DMS114 treated with DMSO at 0.1 percent for 48 hours (cell line): ENCODE data around the gene ZNF322.

Experiments used
- DNase-seq: peaks from one replicate; lab custom pipeline; 2025; ENCODE audit not compliant: unreplicated experiment; lab: John Stamatoyannopoulos, UW

ZNF322 gene

DNA sequence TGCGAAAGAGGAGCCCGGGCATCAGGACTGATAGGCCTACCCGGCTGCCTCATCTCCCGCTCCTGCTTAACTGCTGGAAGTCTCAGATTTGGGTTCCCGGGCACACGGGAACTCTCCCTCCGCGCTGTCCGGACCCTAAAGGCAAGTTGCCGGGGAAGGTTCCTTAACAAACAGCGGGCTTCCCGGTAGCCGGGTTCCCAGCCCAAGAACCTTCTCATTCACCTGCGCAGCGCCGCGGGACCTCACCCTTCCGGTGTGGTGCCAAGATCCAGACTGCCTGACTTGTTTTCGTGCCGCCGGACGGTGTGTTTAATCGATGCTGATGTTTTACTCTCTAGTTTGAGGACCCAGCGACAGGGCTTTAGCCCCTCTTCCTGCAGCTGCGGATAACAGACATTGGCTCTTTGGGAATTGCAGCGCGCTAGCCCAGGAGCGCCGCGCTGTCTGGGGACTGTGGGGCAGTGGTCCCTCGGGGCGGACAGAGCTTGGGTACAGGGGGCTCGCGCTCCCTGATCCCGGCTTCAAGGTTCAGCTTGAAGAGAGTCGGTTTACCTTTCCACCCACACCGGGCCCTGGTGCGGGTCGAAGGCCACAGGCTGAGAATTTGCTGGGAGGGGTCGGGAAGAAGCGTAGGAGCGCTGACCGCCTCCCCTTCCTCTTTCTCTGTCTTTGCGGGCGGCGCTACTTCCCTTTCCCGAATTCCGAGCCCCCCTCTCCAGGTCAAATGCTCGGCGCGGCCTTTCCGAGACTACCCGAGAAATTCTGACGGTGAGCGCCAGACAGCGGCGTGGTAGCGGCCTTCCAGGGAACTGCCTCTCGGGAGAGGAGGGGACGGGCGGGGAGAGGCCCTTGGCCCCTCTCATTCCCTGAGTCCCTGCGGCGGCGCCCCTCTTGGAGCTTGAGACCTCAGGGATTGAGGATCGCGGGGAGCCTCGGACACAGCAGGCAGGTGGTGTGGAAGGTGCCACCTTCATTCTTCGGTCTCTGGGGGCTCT lies 45.6 kb downstream of the ZNF322 start:
- DNase-seq, result no peak

DNA sequence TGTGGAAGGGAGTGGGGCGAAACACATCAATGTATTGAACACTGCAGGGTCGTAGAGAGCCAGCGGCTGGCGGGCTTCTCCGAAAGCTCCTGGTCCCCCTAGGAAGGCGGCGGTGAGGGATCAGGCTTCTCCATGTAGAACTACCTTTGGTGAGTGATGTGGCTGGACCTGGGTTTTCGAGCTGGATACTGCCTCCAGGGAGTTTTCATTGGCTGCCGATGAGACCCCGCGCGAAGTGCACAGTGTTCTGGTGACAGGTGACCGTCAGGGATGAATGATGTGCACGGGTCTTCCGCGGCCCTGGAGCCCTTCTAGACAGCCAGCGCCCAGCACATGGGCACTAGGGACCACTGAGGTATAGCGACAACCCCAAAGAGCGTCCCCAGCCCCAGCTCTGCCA lies 46.3 kb downstream of the ZNF322 start:
- DNase-seq, result no peak

DNA sequence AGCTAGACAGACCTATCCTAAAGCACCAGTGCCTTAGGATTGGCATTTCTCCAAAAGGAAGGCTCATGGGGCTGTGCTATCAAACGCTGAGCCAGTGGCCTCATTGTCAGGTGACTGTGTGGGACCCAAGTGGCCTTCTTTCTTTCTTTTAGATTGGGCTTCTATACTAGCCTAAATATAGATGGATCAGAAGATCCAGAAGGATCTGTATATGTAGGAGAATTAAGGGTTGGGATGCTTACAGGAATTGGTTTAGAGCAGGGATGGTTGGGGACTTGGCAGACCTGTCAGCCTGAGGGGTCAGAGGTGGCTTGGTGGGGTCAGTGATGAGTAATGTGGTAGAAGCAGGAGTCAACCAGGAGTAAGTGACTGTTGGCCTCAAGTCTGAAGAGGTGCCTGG lies 47.9 kb downstream of the ZNF322 start:
- no peak for DNase-seq

DNA sequence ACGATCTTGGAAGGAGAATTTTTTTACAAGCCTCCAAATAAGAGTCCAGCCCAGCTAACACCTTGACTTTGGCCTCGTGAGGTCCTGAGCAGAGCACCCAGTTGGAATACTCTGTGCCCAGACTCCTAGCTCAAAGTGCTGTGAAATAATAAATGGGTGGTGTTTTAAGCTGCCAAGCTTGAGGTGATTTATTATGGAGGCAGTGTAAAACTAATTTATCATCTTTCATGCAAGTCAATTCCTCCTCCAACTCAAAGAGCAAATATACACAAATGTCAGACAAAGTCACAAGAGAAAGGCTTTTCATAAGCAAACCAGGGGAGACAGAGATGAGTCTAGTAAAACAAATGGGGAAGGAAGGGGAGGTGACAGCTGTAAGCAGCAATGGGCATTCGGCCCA lies 50.1 kb downstream of the ZNF322 start:
- DNase-seq, result no peak

DNA sequence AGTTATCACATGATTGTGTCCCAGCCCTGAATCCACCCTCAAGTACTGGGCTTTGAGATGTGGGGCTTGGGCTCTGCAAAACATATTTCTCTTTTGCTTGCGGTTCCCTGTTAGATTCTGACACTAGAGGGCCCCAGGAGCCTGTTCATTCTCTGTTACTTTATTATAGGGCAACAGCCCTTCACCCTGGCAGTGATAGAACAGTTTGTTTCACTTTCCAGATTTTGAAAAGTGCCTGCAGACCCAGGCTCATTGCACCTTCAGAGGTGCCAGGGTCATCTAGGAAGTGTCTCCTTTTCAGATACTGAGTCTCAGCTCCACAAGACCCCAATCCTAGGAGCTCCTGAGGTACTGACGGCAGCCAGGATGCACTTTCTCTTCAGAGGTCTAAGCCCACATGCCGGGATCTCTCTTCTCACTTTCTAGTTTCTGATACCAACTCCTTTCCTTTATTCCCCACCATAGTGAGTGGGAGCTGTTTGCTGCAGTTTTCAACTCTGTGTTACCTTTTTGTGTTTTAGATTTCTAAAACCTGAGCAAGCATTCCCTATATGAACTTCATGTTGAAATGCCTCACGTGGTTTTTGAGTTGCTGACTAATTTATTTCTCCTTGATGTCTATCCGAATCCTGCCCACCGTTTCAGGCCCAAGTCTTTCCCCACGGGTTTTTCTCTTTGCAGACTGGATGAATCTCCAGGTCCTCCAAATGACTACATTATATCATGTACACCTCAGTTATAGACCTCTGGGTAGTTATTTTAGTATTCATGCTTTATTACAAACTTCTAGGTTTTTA lies 51.9 kb downstream of the ZNF322 start:
- peak; percentile 86 for DNase-seq

DNA sequence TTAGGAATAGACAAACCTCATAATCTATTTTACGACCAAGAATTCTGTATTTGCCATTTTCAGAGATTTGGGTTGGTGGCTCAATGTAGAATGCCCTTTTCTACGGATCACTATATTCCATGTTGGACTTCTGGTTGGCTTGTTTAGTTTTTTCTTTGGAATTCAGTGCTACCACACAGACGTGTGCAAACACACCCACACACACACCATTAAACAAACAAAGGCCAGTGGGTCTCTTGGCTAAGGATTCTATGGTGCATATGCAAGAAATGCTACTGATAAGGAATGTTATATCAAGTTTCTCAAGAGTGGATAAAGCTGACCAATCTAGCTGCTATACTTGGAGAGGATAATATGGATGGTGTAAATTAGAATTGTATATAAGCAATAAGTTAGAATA lies 54.7 kb downstream of the ZNF322 start:
- no peak for DNase-seq

DNA sequence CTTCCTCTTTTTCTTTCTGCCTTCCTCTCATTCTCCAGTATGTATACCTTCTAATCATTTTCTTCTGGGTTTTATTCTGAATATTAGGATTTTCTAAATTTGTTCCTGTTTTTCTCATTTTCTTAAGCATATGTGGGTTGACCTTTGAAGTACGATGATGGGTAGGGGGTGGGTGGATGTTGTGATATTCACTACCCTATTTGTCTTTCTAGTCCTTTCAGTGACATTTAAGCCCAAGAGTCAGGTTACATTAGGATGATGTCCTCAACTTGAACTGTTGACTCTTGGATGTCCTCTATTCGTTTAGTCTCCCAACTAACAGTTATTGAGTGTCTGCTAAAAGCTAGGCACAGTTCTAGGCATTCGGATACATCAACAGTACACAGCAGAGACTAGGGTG lies 55.5 kb downstream of the ZNF322 start:
- DNase-seq, result no peak

DNA sequence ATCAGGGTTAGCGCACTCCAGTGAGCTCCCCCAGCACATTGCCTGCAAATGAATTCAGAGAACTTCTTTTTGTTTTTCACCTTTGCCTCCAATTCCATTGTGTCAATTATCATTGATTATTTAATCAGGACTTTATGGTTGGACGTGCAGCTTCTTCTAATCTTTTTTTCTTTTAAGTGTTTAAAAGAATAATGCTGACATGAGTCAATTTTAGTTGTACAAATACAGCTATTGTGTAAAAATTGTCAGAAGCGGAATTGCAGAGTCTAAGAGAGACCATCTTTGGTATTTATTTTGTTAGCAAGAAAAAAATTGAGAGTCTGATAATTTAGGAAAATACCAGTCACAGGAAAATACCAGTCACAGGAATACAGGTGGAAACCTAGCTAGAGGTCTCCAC lies 57.3 kb downstream of the ZNF322 start:
- no peak for DNase-seq

DNA sequence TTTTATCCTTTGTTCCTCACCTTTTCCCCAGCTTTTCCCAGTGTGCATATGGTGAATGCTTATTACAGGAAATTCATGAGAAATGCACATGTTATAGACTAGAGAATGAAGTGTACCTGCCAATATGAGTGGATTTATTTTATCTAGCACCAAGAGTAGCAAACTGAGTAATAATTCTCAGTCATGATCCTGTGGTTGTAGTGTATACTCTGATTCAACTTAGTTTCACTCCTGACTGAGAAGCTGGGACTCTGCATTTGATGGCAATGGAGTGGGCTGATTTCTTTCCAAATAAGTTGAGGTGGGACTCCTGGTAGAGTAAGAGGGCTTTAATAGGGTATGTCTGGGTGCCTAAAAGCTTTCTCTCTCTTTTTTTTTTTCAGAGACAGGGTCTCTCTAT lies 58.8 kb downstream of the ZNF322 start:
- DNase-seq, result no peak

DNA sequence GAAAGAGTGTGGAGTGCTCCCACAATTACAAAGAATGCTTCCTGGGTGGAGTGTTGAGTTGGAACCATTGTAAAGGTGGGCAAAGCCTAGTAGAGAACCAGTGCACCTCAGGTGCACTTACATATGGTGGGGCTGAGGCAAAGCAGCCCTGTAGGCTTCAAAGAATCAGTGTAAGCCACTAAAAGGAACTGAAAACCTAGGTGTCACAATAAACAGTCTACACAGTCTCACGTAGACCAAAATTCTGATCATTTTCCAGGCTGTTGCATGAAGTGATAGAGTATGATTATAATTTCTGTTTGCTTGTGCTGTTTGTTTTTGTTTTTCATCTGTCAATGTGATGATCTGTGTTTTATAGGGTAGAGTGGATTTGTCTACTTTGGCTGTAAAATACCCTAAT lies 60.0 kb downstream of the ZNF322 start:
- no peak for DNase-seq

DNA sequence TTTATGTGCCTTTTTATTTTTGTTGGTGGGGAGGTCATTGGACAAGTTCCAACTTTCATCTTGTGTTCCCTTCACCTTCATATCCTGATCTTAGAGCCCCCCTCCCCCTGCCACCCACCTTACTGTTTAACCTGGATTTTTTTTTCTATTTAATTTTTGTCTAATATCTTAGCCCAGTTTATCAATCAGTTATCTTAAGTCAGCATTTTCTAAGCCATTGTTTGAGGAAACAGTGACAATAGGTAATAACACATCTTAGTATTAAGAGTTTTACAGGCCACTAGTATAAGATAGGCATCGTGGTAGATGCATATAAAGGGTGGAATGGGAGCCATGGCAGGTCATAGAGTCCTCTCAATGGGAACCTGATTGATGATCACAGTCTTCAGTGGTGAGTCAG lies 60.4 kb downstream of the ZNF322 start:
- no peak for DNase-seq

DNA sequence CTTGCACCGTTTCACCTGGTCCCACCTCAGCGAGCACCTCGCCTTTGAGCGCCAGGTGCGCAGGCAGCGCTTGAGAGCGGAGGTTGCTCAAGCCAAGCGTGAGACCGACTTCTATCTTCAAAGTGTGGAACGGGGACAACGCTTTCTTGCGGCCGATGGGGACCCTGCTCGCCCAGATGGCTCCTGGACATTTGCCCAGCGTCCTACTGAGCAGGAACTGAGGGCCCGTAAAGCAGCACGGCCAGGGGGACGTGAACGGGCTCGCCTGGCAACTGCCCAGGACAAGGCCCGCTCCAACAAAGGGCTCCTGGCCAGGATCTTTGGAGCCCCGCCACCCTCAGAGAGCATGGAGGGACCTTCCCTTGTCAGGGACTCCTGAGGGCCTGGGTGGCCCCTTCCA lies 61.3 kb downstream of the ZNF322 start:
- no peak for DNase-seq

DNA sequence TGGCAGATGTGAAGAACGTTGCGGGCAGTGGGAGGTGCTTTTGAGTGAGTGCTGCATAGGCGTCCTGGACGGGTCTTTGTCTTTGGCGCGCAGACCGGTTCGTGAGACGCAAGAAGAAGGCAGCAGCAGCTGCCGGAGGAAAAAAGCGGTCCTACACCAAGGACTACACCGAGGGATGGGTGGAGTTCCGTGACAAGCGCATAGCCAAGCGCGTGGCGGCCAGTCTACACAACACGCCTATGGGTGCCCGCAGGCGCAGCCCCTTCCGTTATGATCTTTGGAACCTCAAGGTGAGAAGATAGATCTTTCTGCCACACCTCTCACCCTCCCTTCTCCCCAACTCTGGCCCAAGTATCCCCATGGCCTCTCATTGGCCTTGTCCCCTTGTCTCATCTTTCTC lies 61.7 kb downstream of the ZNF322 start:
- DNase-seq, result no peak

DNA sequence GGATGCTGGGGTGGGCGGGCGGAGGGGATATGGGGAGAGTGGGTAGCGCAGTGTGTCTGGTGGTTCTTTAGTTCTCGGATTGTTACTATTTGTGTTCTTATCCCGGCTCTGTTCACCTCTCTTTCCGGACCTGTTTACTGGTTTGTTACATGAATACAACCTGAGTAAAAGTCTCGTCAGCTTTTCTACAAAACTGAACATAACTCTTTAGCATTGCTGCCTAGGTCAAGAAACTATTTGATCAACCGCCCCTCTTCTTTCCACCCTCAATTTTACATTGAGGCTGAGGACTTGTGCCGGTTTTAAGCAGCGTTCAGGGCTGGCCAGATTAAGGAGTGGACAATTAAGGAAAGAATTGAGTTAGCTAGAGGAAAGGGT lies 62.2 kb downstream of the ZNF322 start:
- no peak for DNase-seq

DNA sequence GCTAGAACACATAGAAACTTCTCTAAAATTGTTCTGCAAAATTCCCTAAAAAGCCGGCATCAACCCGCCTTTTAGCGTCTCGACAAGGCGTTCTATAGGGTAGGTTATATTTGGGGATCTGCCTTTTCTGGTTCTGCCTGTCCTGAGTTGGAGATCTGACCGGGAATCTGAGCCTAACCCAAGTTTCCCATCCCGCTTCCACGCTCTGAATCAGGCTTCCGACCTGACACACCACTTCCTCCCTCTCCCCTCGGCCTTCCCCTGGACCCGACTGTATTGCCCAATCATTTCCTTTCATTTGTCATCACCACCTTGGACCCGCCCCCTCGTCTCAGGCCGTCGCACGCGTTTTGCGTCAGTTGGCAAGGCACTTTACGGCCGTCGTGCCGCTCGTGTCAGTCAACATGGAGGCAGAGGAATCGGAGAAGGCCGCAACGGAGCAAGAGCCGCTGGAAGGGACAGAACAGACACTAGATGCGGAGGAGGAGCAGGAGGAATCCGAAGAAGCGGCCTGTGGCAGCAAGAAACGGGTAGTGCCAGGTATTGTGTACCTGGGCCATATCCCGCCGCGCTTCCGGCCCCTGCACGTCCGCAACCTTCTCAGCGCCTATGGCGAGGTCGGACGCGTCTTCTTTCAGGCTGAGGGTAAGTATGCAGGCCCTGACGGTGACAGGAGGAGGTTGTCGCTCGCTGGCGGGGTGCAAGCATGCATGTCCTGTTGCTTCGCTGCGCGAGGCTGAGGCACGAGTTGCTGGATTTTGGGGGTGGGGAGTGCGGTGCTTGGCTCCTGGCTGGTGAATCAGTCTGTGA lies 62.8 kb downstream of the ZNF322 start, which contains the start of gene ABT1:
ABT1 (plus strand) TSS at position 375 of the 810 bp plus-strand sequence; CDS start at position 405, 30 bp downstream.
- DNase-seq, result peak; percentile 99

DNA sequence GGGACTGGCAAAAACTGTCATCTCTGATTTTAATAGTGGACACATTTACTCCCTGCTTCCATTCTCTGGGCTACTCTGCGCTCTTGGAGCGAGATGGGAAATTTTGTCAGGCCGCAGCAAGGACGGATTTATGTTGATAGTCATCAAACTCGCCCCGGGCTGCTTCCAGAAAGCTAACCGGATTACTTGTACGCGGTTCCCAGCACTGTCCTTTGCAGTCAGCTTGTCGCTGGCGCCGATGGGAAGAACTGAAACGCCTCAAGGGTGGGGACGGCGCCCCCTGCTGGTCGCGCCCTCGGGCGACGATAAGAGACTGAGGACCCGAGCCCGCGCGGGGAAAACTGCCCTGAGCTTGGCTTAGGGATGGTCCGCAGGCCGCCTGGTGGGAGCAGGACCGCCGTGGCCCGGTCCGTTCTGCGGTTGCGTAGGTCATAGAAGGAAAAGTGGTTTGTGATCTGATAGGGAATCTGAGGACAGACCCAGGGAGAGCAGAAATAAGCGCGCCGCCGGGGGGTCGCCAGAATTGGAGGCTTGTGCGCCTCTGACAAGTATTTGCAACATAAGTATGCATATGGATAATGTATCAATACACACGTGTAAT lies 63.8 kb downstream of the ZNF322 start:
- DNase-seq, result peak; percentile 87

DNA sequence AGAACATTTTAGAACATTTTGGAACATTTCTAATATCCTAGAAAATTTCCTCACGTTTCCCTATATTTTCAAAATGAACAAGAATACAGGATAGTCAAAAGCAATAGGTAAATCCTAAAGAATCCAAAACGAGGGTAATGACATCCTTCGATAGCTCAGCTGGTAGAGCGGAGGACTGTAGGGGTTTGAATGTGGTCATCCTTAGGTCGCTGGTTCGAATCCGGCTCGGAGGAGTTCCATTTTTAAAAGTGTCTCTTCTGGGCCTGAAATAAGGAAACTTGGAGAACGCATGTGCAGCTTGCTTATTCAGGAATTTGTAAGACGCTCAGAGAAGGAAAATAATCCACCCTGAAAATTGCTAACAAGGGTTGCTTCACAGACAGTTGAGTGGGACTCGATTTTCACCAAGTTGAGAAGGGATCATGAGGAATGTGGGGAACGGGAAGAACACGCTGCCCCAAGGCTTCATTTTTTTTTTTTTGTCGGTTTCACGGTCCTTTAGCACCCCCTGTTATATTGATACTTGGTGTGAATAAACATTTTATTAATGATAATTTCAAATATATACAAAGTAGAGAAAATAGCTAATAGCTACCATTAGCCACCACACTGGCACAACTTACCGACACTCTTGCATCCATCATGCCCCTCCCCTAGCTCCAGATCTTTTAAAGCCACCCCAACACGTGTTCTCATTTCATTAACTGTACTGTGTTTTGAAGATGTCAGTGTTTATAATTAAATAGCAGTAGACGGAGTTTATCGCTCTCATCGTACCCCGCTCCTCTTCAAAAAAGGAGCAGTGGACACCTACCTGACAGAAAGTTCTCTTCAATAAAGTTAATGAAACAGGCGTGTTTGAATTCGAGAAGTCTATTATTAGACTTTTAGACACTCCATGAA lies 64.6 kb downstream of the ZNF322 start:
- DNase-seq, result peak; percentile 75

DNA sequence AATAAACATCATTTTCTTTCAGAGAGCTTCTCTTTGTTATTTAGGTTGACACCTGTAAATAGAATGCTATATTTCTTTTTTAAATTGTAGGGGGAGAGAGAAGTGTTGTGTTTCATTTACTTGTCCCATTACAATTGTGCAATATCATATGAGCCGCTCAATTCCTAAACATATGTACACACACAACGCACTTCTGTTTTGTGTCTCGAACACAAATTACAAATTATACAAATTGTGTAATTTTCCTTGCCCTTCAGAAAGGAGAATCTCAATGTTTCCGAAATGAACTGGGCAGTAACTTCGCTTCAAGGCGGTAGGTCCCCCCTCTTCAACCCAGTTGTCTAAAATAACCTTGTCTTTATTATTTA lies 65.4 kb downstream of the ZNF322 start:
- no peak for DNase-seq

DNA sequence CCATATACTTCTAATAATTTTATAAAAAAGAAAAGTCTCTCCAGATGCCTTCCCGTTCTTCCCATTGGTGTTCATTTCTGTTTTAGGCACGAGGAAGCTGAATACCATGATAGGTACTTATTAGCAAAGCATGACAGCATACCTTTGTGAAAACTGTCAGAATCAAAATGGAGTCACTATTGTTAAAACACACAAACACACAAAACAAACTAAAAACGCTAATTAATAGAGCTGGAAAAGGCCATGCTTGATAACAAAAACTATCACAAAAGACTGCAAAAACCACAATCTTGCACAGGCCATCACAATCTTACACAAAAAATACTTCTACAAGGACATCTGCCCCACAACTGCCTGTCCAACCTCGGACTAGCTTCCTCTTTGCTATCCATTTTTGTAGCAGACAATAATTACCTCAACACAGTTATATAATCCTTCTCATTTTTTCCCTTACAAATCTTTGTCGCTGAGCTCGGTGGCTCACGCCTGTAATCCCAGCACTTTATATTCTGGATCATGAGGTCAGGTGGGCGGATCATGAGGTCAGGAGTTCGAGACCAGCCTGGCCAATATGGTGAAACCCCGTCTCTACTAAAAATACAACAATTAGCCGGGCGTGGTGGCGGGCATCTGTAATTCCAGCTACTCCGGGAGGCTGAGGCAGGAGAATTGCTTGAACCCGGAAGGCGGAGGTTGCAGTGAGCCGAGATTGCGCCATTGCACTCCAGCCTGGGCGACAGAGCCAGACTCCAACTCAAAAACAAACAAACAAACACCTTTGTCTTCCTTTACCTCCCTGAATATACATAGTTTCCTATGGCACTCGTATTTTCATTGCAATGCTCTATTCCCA lies 66.0 kb downstream of the ZNF322 start:
- DNase-seq, result no peak
